H1 (cell line): ENCODE measurements around the gene GRM8. TPM values are rescaled to one million over a fixed set of nuclear protein-coding genes. Genes with fewer than 3 reads are reported as not detected.

ENCODE experiments used
- CHD7 ChIP-seq: fragments of 300-600 bp; sonication (generic); IDR thresholded peaks from 2 replicates; pipeline ENCODE4 v1.7.1; 2012; ENCODE audit warnings: low read length, moderate library complexity, mild to moderate bottlenecking, inconsistent platforms; ENCODE audit not compliant: insufficient replicate concordance
- EGR1 ChIP-seq: IDR thresholded peaks from 2 replicates; pipeline ENCODE4 v1.6.1; 2011; ENCODE audit warnings: low read depth, low read length, borderline replicate concordance
- RFX5 ChIP-seq: IDR thresholded peaks from 2 replicates; pipeline ENCODE4 v1.6.1; 2011; ENCODE audit warnings: low read depth, low read length, improper control_type of control experiment, borderline replicate concordance
- polyA plus RNA-seq, 7 experiments: library from polyadenylated mRNA; depleted of rRNA in 3 of 7; stranded (reverse) in 5 of 7; unstranded in 2 of 7; fragments of >200 nt in 5 of 7; fragments of 200-250 nt in 2 of 7; gene quantifications; 1 replicate in 5 of 7; 2 replicates in 1 of 7; 4 replicates in 1 of 7; pipeline versions ENCODE4 v1.2.1 to v1.2.3, GENCODE V29; 2011 to 2013; ENCODE audit warnings: missing spikeins in 2 of 7, mixed read lengths in 2 of 7
- total RNA-seq: library from RNA; stranded (reverse); fragmentation: NEBNext Ultra II Directional; extraction: Animal tissue kit (Norgen Biotek cat#: 25700); gene quantifications from 2 replicates; pipeline ENCODE4 v1.2.1, GENCODE V29; 2021

GRM8 gene
- total and polyA plus RNA-seq, 2 of the 8 experiments (the other 6 are each of a cell fraction or from before 2014, with no cell fraction given), result 2.6 to 2.8 TPM

- no peak for TF ChIP-seq RFX5
- TF ChIP-seq EGR1, result no peak
- TF ChIP-seq CHD7, result no peak
Measured at GRCh38 chr7:126685596-126685995, 567.1 kb downstream of the GRM8 start (continued).
